Suprapubic skin (tissue), 3 donors: ENCODE measurements around the gene C20orf204.

Experiments
- CTCF ChIP-seq, 2 donors: fragments of 200-600 bp in 1 of 2; fragments of 450-650 bp in 1 of 2; sonication (generic) in 1 of 2; IDR thresholded peaks; one replicate each; pipeline ENCODE4 v1.5.1; 2016 to 2019; ENCODE audit warnings: antibody characterized with exemption in 2 of 2, mild to moderate bottlenecking in 1 of 2, moderate library complexity in 1 of 2
- POLR2A ChIP-seq, 2 donors: fragments of 450-650 bp; IDR thresholded peaks; one replicate each; pipeline ENCODE4 v1.6.1; 2017; ENCODE audit warnings: antibody characterized with exemption in 2 of 2, mild to moderate bottlenecking in 2 of 2, moderate library complexity in 2 of 2

GRCh38 chr20:64042054-64042781, 6.2 kb downstream of the C20orf204 start:
- no peak for TF ChIP-seq CTCF (IDR thresholded peaks at IDR 0.05)
- TF ChIP-seq POLR2A (IDR thresholded peaks at IDR 0.05) = no peak
